Measurements from ENCODE around the gene KRTAP10-8. TPM values are rescaled to one million over a fixed set of nuclear protein-coding genes. Genes with fewer than 3 reads are reported as not detected.
"Not testable (repeated sequence)": the region's sequence is repeated elsewhere in the genome, so short reads cannot be mapped to it uniquely, and the experiment has no call there.

Gene KRTAP10-8
- total RNA-seq, 2 donors from 2014 or later = not detected

DNA sequence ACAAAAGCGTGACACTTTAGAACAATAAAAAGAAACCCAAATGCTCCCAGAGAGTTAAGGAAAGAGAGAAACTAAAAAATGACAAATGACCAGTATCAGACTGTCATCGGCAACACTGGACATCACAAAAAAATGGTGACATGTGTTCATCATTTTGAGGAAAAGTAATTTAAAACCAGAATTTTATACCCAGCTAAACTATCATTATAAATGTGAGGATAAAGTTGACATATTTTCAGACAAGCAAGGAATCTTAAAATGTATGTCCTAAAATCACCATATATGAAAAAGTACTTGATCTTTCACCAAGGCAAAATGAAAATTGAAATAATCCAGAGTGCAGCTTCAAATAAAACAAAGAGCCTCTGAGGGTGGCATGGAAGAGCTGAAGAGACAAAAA, 33.0 kb downstream of the KRTAP10-8 start:
- H3K4me1 Mint-ChIP-seq (ENCODE audit: low read depth in 2 of 2) = peaks cover 0 to 7% of the 10 kb centered on the region in 2 donors
- peaks cover 27% of the 10 kb centered on the region for H3K36me3 Mint-ChIP-seq
- H3K27ac Mint-ChIP-seq = no peak overlapping the region
- no peak overlapping the region for H3K4me3 Mint-ChIP-seq
- peaks cover 9 to 15% of the 10 kb centered on the region in 2 donors for H3K27me3 Mint-ChIP-seq
- ATAC-seq = no peak
- H3K9me3 Mint-ChIP-seq = peaks cover 17% of the 10 kb centered on the region
- DNase-seq (ENCODE audit: low spot score) = no peak

DNA sequence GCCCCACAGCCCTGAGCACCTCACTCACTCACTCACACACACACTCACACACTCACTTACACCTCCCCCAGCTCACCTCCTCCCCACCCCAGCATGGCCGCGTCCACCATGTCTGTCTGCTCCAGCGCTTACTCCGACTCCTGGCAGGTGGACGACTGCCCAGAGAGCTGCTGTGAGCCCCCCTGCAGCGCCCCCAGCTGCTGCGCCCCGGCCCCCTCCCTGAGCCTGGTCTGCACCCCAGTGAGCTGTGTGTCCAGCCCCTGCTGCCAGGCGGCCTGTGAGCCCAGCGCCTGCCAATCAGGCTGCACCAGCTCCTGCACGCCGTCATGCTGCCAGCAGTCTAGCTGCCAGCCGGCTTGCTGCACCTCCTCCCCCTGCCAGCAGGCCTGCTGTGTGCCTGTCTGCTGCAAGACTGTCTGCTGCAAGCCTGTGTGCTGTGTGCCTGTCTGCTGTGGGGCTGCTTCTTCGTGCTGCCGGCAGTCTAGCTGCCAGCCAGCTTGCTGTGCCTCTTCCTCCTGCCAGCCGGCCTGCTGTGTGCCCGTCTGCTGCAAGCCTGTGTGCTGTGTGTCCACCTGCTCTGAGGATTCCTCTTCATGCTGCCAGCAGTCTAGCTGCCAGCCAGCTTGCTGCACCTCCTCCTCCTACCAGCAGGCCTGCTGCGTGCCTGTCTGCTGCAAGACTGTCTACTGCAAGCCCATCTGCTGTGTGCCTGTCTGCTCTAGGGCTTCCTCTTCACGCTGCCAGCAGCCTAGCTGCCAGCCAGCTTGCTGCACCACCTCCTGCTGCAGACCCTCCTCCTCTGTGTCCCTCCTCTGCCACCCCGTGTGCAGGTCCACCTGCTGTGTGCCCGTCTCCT, 34.7 kb downstream of the KRTAP10-8 start, which contains the start of gene KRTAP10-11:
KRTAP10-11 (plus strand) TSS at position 49 of the 856 bp plus-strand sequence; CDS start at position 94, 45 bp downstream.
- peaks cover 16% of the 10 kb centered on the region for H3K36me3 Mint-ChIP-seq
- not testable (repeated sequence) for H3K4me3 Mint-ChIP-seq; ATAC-seq; H3K27ac Mint-ChIP-seq; H3K27me3 Mint-ChIP-seq; H3K4me1 Mint-ChIP-seq (ENCODE audit: low read depth in 2 of 2)
- H3K9me3 Mint-ChIP-seq = peaks cover 12% of the 10 kb centered on the region
- peak; percentile 56 for DNase-seq (ENCODE audit: low spot score)

DNA sequence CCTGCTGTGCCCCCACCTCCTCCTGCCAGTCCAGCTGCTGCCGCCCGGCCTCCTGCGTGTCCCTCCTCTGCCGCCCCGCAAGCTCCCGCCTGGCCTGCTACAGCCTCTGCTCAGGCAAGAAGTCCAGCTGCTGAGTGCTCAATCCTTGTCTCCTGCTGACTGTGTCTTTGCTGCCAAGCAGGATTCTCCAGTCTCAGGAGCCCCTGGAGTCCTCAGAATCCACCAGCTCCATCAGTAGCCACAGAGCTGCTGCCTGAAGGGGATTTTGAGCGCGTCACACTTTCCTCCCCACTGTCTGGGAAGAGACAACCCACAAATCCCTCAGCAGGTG, 35.3 kb downstream of the KRTAP10-8 start:
- Mint-ChIP-seq H3K4me3 (no peak overlapping the region), H3K9me3 (peaks cover 12% of the 10 kb centered on the region), H3K4me1 (ENCODE audit: low read depth in 2 of 2) (peaks cover 0 to 7% of the 10 kb centered on the region in 2 donors), H3K36me3 (peaks cover 16% of the 10 kb centered on the region), H3K27me3 (peaks cover 0 to 4% of the 10 kb centered on the region in 2 donors), H3K27ac (no peak overlapping the region)
- ATAC-seq (no peak), DNase-seq (ENCODE audit: low spot score) (peak; percentile 45)

DNA sequence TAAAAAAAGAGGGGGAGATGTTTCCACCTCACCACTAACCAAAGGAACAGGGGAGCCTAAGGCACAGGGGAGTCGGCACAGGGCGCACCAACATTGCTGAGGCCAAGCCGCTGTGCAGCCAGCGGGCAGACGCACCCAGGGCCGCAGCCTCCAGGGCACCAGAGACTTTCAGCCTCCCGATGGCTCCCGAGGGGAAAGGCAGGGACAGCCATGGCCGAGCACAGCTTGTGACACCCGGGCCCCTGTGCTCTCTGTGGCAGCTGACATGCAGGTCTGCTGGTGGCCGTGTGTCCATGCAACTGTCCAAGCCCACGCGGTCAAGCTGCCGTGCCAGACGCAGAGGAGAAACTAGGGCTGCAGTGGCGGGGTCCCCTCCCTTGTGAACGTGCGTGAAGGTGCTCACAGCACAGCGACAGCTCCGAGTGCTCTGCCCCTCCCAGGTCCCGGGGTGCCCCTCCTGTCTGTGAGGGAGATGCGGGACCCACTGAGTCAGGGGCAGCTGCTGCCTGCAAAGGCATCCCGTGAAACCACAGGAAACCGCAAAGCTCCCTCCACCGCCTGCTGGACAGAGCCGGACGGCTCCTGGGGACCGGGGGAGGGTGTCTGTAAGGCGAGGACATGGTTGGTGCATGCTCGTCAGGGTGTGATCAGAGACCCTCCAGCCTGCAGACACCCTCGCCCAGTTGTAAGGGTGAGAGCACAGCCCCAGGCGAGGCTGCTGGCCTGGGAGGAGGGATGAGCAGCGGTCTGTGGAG, 36.9 kb downstream of the KRTAP10-8 start:
- Mint-ChIP-seq H3K27ac (no peak overlapping the region), H3K36me3 (peaks cover 11% of the 10 kb centered on the region), H3K27me3 (no peaks in the 10 kb centered on the region), H3K9me3 (peaks cover 6% of the 10 kb centered on the region), H3K4me1 (ENCODE audit: low read depth in 2 of 2) (peaks cover 0 to 4% of the 10 kb centered on the region in 2 donors), H3K4me3 (no peak overlapping the region)
- ATAC-seq = no peak
- no peak for DNase-seq (ENCODE audit: low spot score)

DNA sequence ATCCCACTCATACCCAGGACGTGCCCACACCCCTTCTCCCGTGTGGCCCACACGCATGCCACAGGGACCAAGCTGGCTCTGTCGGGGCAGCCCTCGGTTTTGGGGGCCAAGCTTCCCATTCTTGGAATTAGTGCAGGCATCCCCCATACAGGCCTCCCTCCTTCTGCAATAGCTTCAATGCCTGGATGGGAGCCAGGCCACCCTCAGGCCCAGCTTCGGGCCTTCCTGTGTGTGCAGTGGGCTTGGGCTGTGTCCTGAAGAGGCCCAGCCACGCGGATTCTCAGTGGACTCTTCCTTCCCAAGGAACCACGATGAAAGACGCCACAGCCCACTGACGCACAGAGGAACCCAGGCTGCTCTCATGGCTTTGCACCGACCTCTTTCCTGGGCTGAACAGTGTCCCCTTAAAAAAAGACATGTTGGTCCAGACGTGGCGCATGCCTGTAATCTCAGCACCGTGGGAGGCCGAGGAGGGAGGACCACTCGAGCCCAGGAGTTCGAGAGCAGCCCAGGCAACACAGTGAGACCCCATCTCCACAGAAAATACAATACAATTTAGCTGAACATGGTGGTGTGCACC, 37.7 kb downstream of the KRTAP10-8 start:
- Mint-ChIP-seq H3K9me3 (peaks cover 3% of the 10 kb centered on the region), H3K4me1 (ENCODE audit: low read depth in 2 of 2) (peaks cover 0 to 7% of the 10 kb centered on the region in 2 donors), H3K4me3 (no peak overlapping the region), H3K36me3 (peaks cover 5% of the 10 kb centered on the region), H3K27ac (no peak overlapping the region), H3K27me3 (no peaks in the 10 kb centered on the region)
- DNase-seq (ENCODE audit: low spot score) = no peak
- no peak for ATAC-seq

- no peaks in the 10 kb centered on the region for H3K36me3 Mint-ChIP-seq
- H3K27me3 Mint-ChIP-seq = no peaks in the 10 kb centered on the region
- DNase-seq (ENCODE audit: low spot score) (no peak), ATAC-seq (no peak)
- H3K4me1 Mint-ChIP-seq (ENCODE audit: low read depth in 2 of 2) = peaks cover 0 to 9% of the 10 kb centered on the region in 2 donors
- H3K9me3 Mint-ChIP-seq = no peaks in the 10 kb centered on the region
- no peak overlapping the region for H3K4me3 Mint-ChIP-seq
- no peak overlapping the region for H3K27ac Mint-ChIP-seq
Observed at GRCh38 chr21:44650265-44650972, 38.5 kb downstream of the KRTAP10-8 start.

GRCh38 chr21:44650973-44651675, 39.2 kb downstream of the KRTAP10-8 start:
- DNase-seq (ENCODE audit: low spot score) = no peak
- peaks cover 0 to 10% of the 10 kb centered on the region in 2 donors for H3K4me1 Mint-ChIP-seq (ENCODE audit: low read depth in 2 of 2)
- no peaks in the 10 kb centered on the region for H3K27me3 Mint-ChIP-seq
- ATAC-seq = no peak
- peaks cover 1% of the 10 kb centered on the region for H3K9me3 Mint-ChIP-seq
- peaks cover 3% of the 10 kb centered on the region for H3K36me3 Mint-ChIP-seq
- H3K4me3 Mint-ChIP-seq = no peak overlapping the region
- H3K27ac Mint-ChIP-seq = no peak overlapping the region

DNA sequence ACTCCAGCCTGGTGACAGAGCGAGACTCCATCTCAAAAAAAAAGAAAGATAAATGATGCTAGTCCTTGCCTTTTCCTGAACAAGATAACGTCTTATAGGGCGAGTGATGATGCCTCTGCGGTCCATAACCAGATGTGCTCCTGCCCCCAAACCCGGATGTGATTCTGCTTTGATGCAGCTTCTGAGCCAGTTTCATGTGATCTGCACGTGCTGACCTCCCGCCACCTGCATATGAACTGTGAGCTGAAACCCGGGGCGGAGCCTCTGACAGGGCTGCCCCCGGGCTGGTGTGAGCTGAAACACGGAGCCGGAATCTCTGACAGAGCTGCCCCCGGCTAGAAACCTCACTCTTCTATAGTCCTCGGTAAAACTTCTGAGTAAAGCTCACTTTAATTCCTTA, 41.2 kb downstream of the KRTAP10-8 start:
- Mint-ChIP-seq H3K9me3 (peaks cover 12% of the 10 kb centered on the region), H3K36me3 (peaks cover 17% of the 10 kb centered on the region), H3K4me1 (ENCODE audit: low read depth in 2 of 2) (peaks cover 15 to 26% of the 10 kb centered on the region in 2 donors), H3K27me3 (no peaks in the 10 kb centered on the region), H3K4me3 (no peak overlapping the region), H3K27ac (no peak overlapping the region)
- no peak for DNase-seq (ENCODE audit: low spot score)
- no peak for ATAC-seq

DNA sequence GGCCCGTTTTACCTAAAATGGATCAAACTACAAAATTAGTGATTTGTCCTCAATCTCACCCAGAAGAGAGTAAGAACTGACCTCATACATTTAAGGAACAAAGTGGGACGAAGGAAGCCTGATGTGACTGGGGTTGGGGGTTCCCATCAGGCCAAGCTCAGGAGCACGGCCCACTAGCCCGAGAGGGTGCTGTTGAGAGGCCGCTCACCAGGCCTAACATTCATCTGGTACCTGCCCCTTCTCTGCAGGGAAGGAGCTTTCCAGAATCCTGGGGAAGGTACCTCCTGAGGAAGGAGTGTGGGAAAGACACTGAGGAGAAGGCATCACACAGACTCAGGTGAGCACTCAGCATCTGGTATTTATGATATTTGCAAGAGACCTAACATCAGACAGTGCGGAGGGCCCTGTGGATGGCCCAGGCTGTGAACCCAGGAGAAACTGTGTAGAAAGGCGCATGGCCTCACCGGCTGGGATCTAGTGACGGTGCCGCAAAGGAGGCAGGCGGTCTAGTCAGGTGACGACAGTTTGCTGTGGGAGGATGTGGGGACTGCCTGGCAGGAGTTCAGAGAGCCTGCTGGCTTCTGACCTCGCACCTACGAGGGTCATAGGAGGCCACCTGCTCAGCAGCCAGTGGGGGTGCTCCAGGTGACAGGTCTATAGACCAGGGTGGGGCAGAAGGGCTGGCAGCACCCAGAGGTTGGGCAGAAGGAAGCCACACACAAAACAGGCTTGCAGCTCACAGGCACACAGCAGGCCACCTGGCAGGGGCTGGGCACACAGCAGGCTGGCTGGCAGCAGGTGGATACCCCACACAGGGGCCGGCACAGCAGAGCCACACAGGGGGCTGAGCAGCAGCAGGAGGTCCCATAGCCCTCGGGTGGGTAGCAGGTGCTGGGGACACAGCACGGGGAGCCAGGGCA, 42.0 kb downstream of the KRTAP10-8 start:
- Mint-ChIP-seq H3K27ac (no peak overlapping the region), H3K9me3 (peaks cover 12% of the 10 kb centered on the region), H3K4me1 (ENCODE audit: low read depth in 2 of 2) (peaks cover 23 to 34% of the 10 kb centered on the region in 2 donors), H3K36me3 (peaks cover 17% of the 10 kb centered on the region), H3K27me3 (no peaks in the 10 kb centered on the region), H3K4me3 (no peak overlapping the region)
- DNase-seq (ENCODE audit: low spot score) (no peak), ATAC-seq (no peak)

- H3K9me3 Mint-ChIP-seq = peaks cover 12% of the 10 kb centered on the region
- H3K27me3 Mint-ChIP-seq = no peaks in the 10 kb centered on the region
- DNase-seq (ENCODE audit: low spot score) (no peak), ATAC-seq (no peak)
- no peak within 1 kb of the TSS for H3K27ac Mint-ChIP-seq
- peaks cover 17% of the 10 kb centered on the region for H3K36me3 Mint-ChIP-seq
- H3K4me1 Mint-ChIP-seq (ENCODE audit: low read depth in 2 of 2) = peaks cover 31 to 42% of the 10 kb centered on the region in 2 donors
- H3K4me3 Mint-ChIP-seq = no peak within 1 kb of the TSS
Observed at GRCh38 chr21:44654576-44655175, 42.8 kb downstream of the KRTAP10-8 start, which contains the start of gene KRTAP12-4. TSS of gene KRTAP12-4 (minus strand) at chr21:44654659. CDS start at chr21:44654614, 45 bp downstream.

- H3K4me3 Mint-ChIP-seq = peak overlapping the region; percentile 80
- DNase-seq (ENCODE audit: low spot score) (no peak), ATAC-seq (no peak)
- H3K9me3 Mint-ChIP-seq = peaks cover 12% of the 10 kb centered on the region
- peaks cover 34 to 47% of the 10 kb centered on the region in 2 donors for H3K4me1 Mint-ChIP-seq (ENCODE audit: low read depth in 2 of 2)
- peaks cover 17% of the 10 kb centered on the region for H3K36me3 Mint-ChIP-seq
- peaks cover 0 to 2% of the 10 kb centered on the region in 2 donors for H3K27me3 Mint-ChIP-seq
- H3K27ac Mint-ChIP-seq = peak overlapping the region; percentile 69 to 75
Observed at GRCh38 chr21:44656868-44657267, 45.0 kb downstream of the KRTAP10-8 start.

Data from natural killer cell treated with Interleukin-12 subunit alpha and Interleukin-12 subunit beta and Interleukin-15 and Interleukin-18, amount 100 ng/mL, for 72 hours (primary cell).